IgD-negative memory B cell (primary cell): ENCODE results near the gene KCMF1. TPM values are rescaled to one million over a fixed set of nuclear protein-coding genes. Genes with fewer than 3 reads are reported as not detected.

Experiments
- H3K27ac Mint-ChIP-seq, 3 donors: one replicate each; pipeline ENCODE4 v1.8.0; 2020 to 2022; ENCODE audit warnings: mild to moderate bottlenecking in 3 of 3, mixed read lengths in 3 of 3, moderate library complexity in 1 of 3
- H3K27me3 Mint-ChIP-seq: one replicate; pipeline ENCODE4 v1.8.0; 2021; ENCODE audit warnings: mixed read lengths
- H3K36me3 Mint-ChIP-seq: one replicate; pipeline ENCODE4 v1.8.0; 2020; ENCODE audit warnings: mild to moderate bottlenecking, mixed read lengths
- H3K4me1 Mint-ChIP-seq, 3 donors: one replicate each; pipeline ENCODE4 v1.8.0; 2020 to 2022; ENCODE audit warnings: mixed read lengths in 3 of 3, mild to moderate bottlenecking in 1 of 3
- H3K4me3 Mint-ChIP-seq, 4 donors: one replicate each; pipeline ENCODE4 v1.8.0; 2020 to 2022; ENCODE audit warnings: mild to moderate bottlenecking in 4 of 4, mixed read lengths in 4 of 4, moderate library complexity in 3 of 4
- H3K9me3 Mint-ChIP-seq, 3 donors: one replicate each; pipeline ENCODE4 v1.8.0; 2020 to 2021; ENCODE audit warnings: mixed read lengths in 3 of 3, mild to moderate bottlenecking in 1 of 3
- polyA plus RNA-seq: library from polyadenylated mRNA; unstranded; fragments of 300-500 nt; fragmentation: Illumina TruSeq; gene quantifications from one replicate; pipeline ENCODE4 v1.2.3, GENCODE V29; 2021

Gene KCMF1
- polyA plus RNA-seq, 1 donor from 2014 or later: 17.6 TPM

- Mint-ChIP-seq H3K4me3 (peak overlapping the region in 2 of 4 donors; percentile 34 to 46), H3K36me3 (peaks cover 10% of the 10 kb centered on the region), H3K27ac (peak overlapping the region in 1 of 3 donors; percentile 70), H3K9me3 (peaks cover 0 to 2% (median 0%) of the 10 kb centered on the region in 3 donors), H3K4me1 (peaks cover 45 to 53% (median 53%) of the 10 kb centered on the region in 3 donors), H3K27me3 (no peaks in the 10 kb centered on the region)
These were observed 7.7 kb upstream of the KCMF1 start for GRCh38 chr2:84963323-84963691.

GRCh38 chr2:84963692-84964405, 7.1 kb upstream of the KCMF1 start:
- Mint-ChIP-seq H3K4me1 (peaks cover 43 to 53% (median 50%) of the 10 kb centered on the region in 3 donors), H3K9me3 (peaks cover 0 to 2% (median 0%) of the 10 kb centered on the region in 3 donors), H3K27ac (peak overlapping the region in 2 of 3 donors; percentile 34 to 70), H3K36me3 (peaks cover 10% of the 10 kb centered on the region), H3K4me3 (peak overlapping the region in 3 of 4 donors; percentile 4 to 70 (median 46)), H3K27me3 (no peaks in the 10 kb centered on the region)

GRCh38 chr2:84964406-84965191, 6.4 kb upstream of the KCMF1 start:
- peaks cover 0 to 2% (median 0%) of the 10 kb centered on the region in 3 donors for H3K9me3 Mint-ChIP-seq
- peak overlapping the region in 3 of 4 donors; percentile 36 to 70 (median 45) for H3K4me3 Mint-ChIP-seq
- H3K27me3 Mint-ChIP-seq: no peaks in the 10 kb centered on the region
- H3K4me1 Mint-ChIP-seq: peaks cover 46 to 52% (median 51%) of the 10 kb centered on the region in 3 donors
- peak overlapping the region in 2 of 3 donors; percentile 69 to 92 for H3K27ac Mint-ChIP-seq
- peaks cover 10% of the 10 kb centered on the region for H3K36me3 Mint-ChIP-seq

GRCh38 chr2:84965192-84965516, 5.8 kb upstream of the KCMF1 start:
- H3K36me3 Mint-ChIP-seq: peaks cover 10% of the 10 kb centered on the region
- no peaks in the 10 kb centered on the region for H3K27me3 Mint-ChIP-seq
- H3K4me3 Mint-ChIP-seq: peak overlapping the region in 3 of 4 donors; percentile 36 to 70 (median 45)
- peak overlapping the region in 2 of 3 donors; percentile 69 to 92 for H3K27ac Mint-ChIP-seq
- peaks cover 41 to 52% (median 47%) of the 10 kb centered on the region in 3 donors for H3K4me1 Mint-ChIP-seq
- H3K9me3 Mint-ChIP-seq: peaks cover 0 to 2% (median 2%) of the 10 kb centered on the region in 3 donors

- Mint-ChIP-seq H3K9me3 (peaks cover 0 to 2% (median 2%) of the 10 kb centered on the region in 3 donors), H3K36me3 (peaks cover 10% of the 10 kb centered on the region), H3K4me1 (peaks cover 38 to 49% (median 41%) of the 10 kb centered on the region in 3 donors), H3K27ac (no peak overlapping the region), H3K27me3 (no peaks in the 10 kb centered on the region), H3K4me3 (peak overlapping the region in 1 of 4 donors; percentile 72)
These were observed 5.1 kb upstream of the KCMF1 start for GRCh38 chr2:84965827-84966226.

- no peaks in the 10 kb centered on the region for H3K27me3 Mint-ChIP-seq
- H3K4me1 Mint-ChIP-seq: peaks cover 35 to 47% (median 38%) of the 10 kb centered on the region in 3 donors
- H3K27ac Mint-ChIP-seq: no peak overlapping the region
- peaks cover 10% of the 10 kb centered on the region for H3K36me3 Mint-ChIP-seq
- peaks cover 0 to 2% (median 2%) of the 10 kb centered on the region in 3 donors for H3K9me3 Mint-ChIP-seq
- peak overlapping the region in 2 of 4 donors; percentile 66 to 72 for H3K4me3 Mint-ChIP-seq
These were observed 4.2 kb upstream of the KCMF1 start for GRCh38 chr2:84966731-84967130.

- Mint-ChIP-seq H3K9me3 (peaks cover 0 to 2% (median 2%) of the 10 kb centered on the region in 3 donors), H3K27ac (peak overlapping the region; percentile 97 to 99 (median 99)), H3K27me3 (no peaks in the 10 kb centered on the region), H3K4me1 (peaks cover 32 to 46% (median 41%) of the 10 kb centered on the region in 3 donors), H3K36me3 (peaks cover 3% of the 10 kb centered on the region), H3K4me3 (peak overlapping the region; percentile 91 to 99 (median 99))
These were observed 1.3 kb upstream of the KCMF1 start for GRCh38 chr2:84969511-84970209.

- peak overlapping the region; percentile 97 to 99 (median 99) for H3K27ac Mint-ChIP-seq
- H3K9me3 Mint-ChIP-seq: peaks cover 0 to 2% (median 0%) of the 10 kb centered on the region in 3 donors
- no peaks in the 10 kb centered on the region for H3K27me3 Mint-ChIP-seq
- peaks cover 28 to 40% (median 36%) of the 10 kb centered on the region in 3 donors for H3K4me1 Mint-ChIP-seq
- peaks cover 2% of the 10 kb centered on the region for H3K36me3 Mint-ChIP-seq
- H3K4me3 Mint-ChIP-seq: peak overlapping the region; percentile 91 to 99 (median 99)
These were observed 622 bp upstream of the KCMF1 start for GRCh38 chr2:84970210-84970867.

GRCh38 chr2:84971510-84972206, 697 bp downstream of the KCMF1 start:
- H3K27ac Mint-ChIP-seq: peak overlapping the region; percentile 79 to 98 (median 89)
- no peaks in the 10 kb centered on the region for H3K27me3 Mint-ChIP-seq
- peaks cover 30 to 44% (median 40%) of the 10 kb centered on the region in 3 donors for H3K4me1 Mint-ChIP-seq
- peaks cover 2% of the 10 kb centered on the region for H3K36me3 Mint-ChIP-seq
- peaks cover 0 to 2% (median 0%) of the 10 kb centered on the region in 3 donors for H3K9me3 Mint-ChIP-seq
- H3K4me3 Mint-ChIP-seq: peak overlapping the region; percentile 79 to 98 (median 94)

- Mint-ChIP-seq H3K36me3 (peaks cover 2% of the 10 kb centered on the region), H3K4me3 (peak overlapping the region; percentile 79 to 98 (median 94)), H3K27ac (peak overlapping the region; percentile 79 to 98 (median 89)), H3K9me3 (peaks cover 0 to 2% (median 0%) of the 10 kb centered on the region in 3 donors), H3K27me3 (no peaks in the 10 kb centered on the region), H3K4me1 (peaks cover 30 to 45% (median 44%) of the 10 kb centered on the region in 3 donors)
These were observed 1.3 kb downstream of the KCMF1 start for GRCh38 chr2:84972207-84972783.

GRCh38 chr2:84972932-84973331, 2.0 kb downstream of the KCMF1 start:
- peaks cover 32 to 44% (median 44%) of the 10 kb centered on the region in 3 donors for H3K4me1 Mint-ChIP-seq

GRCh38 chr2:84980263-84980983, 9.5 kb downstream of the KCMF1 start:
- Mint-ChIP-seq H3K27me3 (no peaks in the 10 kb centered on the region), H3K4me1 (peaks cover 29 to 38% (median 35%) of the 10 kb centered on the region in 3 donors), H3K27ac (peak overlapping the region in 2 of 3 donors; percentile 64 to 76), H3K4me3 (peak overlapping the region in 2 of 4 donors; percentile 12 to 51), H3K9me3 (no peaks in the 10 kb centered on the region), H3K36me3 (peaks cover 2% of the 10 kb centered on the region)

More at GRCh38 chr2:84972932-84973331, 2.0 kb downstream of the KCMF1 start:
- Mint-ChIP-seq H3K27me3 (no peaks in the 10 kb centered on the region), H3K27ac (peak overlapping the region; percentile 83 to 98 (median 89)), H3K4me3 (peak overlapping the region; percentile 44 to 98 (median 94)), H3K36me3 (peaks cover 2% of the 10 kb centered on the region), H3K9me3 (peaks cover 0 to 2% (median 0%) of the 10 kb centered on the region in 3 donors)

GRCh38 chr2:84986018-84986417, 15.1 kb downstream of the KCMF1 start:
- Mint-ChIP-seq H3K4me3 (peak overlapping the region in 2 of 4 donors; percentile 31 to 65), H3K27ac (peak overlapping the region in 2 of 3 donors; percentile 7 to 74), H3K27me3 (no peaks in the 10 kb centered on the region), H3K4me1 (peaks cover 30 to 36% (median 31%) of the 10 kb centered on the region in 3 donors), H3K36me3 (no peaks in the 10 kb centered on the region), H3K9me3 (no peaks in the 10 kb centered on the region)
